SU-DHL-6 (cell line): Measurements from ENCODE around the gene SPESP1.

ENCODE experiments used
- EZH2phosphoT487 ChIP-seq: fragments of 200-600 bp; sonication (generic), shearing (Covaris generic); conservative IDR thresholded peaks from 2 replicates; pipeline ENCODE4 v1.6.1; 2018; ENCODE audit warnings: mild to moderate bottlenecking, antibody characterized with exemption, low read length, moderate library complexity, mixed read lengths
- TF ChIP-seq, protein P1 (sequence below): fragments of 200-600 bp; sonication (generic); IDR thresholded peaks from one replicate; pipeline ENCODE4 v1.5.1; 2017; ENCODE audit warnings: antibody characterized with exemption, mild to moderate bottlenecking, low read length, moderate library complexity; ENCODE audit not compliant: insufficient read depth, poor library complexity, severe bottlenecking

DNA sequence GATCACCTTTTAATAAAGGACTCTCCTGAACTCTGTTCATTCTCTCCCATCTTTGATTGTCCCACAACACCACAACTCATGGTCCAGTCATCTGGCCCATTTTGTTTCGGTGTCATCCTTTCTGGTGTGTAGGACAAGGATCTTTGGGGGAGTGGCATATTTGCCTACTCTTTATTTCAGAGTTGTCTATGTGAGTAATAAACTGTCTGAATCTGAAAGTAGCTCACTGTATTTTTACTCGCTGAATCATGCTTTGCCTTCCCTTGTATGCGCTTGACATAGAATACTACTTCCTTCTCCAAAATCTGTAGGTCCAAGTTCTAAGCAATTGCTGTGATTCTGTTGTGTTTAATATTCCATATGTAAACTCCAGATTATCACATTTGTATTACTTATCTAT, 54.3 kb downstream of the SPESP1 start:
- TF ChIP-seq, protein P1, sequence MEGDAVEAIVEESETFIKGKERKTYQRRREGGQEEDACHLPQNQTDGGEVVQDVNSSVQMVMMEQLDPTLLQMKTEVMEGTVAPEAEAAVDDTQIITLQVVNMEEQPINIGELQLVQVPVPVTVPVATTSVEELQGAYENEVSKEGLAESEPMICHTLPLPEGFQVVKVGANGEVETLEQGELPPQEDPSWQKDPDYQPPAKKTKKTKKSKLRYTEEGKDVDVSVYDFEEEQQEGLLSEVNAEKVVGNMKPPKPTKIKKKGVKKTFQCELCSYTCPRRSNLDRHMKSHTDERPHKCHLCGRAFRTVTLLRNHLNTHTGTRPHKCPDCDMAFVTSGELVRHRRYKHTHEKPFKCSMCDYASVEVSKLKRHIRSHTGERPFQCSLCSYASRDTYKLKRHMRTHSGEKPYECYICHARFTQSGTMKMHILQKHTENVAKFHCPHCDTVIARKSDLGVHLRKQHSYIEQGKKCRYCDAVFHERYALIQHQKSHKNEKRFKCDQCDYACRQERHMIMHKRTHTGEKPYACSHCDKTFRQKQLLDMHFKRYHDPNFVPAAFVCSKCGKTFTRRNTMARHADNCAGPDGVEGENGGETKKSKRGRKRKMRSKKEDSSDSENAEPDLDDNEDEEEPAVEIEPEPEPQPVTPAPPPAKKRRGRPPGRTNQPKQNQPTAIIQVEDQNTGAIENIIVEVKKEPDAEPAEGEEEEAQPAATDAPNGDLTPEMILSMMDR, result no peak
- TF ChIP-seq EZH2phosphoT487, result no peak
